Erythroblast (primary cell): ENCODE results near the gene PBX1.

ENCODE experiments used
- GATA1 ChIP-seq: IDR thresholded peaks from 2 replicates; pipeline ENCODE4 v1.6.1; 2011; ENCODE audit warnings: low read depth, mild to moderate bottlenecking, control low read depth, low read length, moderate library complexity
- POLR2A ChIP-seq: IDR thresholded peaks from 2 replicates; pipeline ENCODE4 v1.6.1; 2011; ENCODE audit warnings: mild to moderate bottlenecking, low read length

GRCh38 chr1:164635059-164635802 is 76.2 kb downstream of the PBX1 start:
- TF ChIP-seq POLR2A (no peak), GATA1 (no peak)
